Measurements from ENCODE around the gene LCE6A.

LCE6A gene

DNA sequence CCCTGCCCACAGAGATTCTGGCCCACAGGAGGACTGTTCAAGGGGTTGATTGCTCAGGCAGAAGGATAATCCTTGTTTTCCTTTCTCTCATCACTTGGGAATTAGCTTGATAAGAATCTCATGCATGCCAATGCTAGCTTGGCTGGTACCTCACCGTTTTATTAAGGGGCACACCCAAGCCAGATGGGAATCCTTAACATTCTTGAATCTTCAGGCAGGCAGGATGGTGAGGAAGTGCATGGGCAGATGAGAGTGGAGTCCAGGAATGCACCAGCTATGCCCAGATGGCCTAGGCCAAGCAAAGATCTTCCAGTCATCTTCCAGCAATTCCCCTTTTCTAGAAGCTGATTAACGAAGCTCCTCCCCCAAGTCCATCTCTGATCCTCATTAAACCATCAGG lies 13.0 kb downstream of the LCE6A start:
- H3K4me3 ChIP-seq (ENCODE audit: low read depth, low read length), result no peak overlapping the region
- TF ChIP-seq, protein P1, sequence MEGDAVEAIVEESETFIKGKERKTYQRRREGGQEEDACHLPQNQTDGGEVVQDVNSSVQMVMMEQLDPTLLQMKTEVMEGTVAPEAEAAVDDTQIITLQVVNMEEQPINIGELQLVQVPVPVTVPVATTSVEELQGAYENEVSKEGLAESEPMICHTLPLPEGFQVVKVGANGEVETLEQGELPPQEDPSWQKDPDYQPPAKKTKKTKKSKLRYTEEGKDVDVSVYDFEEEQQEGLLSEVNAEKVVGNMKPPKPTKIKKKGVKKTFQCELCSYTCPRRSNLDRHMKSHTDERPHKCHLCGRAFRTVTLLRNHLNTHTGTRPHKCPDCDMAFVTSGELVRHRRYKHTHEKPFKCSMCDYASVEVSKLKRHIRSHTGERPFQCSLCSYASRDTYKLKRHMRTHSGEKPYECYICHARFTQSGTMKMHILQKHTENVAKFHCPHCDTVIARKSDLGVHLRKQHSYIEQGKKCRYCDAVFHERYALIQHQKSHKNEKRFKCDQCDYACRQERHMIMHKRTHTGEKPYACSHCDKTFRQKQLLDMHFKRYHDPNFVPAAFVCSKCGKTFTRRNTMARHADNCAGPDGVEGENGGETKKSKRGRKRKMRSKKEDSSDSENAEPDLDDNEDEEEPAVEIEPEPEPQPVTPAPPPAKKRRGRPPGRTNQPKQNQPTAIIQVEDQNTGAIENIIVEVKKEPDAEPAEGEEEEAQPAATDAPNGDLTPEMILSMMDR (IDR thresholded peaks at IDR 0.05; ENCODE audit: low read depth, low read length, missing control alignments), result no peak
- in situ Hi-C loops (cut with HindIII; ENCODE audit: low sequenced_read_pairs), result no loop called here
- DNase-seq (ENCODE audit: low read depth), result no peak

DNA sequence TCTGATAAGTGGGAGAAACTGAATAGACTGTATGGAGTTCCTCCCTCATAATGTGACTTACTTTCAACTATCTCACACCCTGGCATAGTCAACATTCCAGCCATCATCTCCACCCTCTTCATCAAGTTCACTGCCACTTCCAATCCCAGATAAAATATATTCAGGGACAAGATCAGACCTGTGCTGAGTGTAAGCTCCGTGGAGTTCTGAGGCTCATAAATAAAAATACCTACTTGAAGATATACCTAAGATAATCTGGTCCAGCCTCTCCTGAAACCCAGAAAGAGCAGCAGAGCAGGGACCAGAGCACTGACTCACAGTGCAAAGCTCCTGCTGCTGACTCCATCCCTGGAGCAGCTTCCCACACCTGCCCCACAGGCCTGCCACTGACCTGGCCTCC lies 15.4 kb downstream of the LCE6A start:
- TF ChIP-seq, protein P1 (IDR thresholded peaks at IDR 0.05; ENCODE audit: low read depth, low read length, missing control alignments), result no peak
- in situ Hi-C loops (cut with HindIII; ENCODE audit: low sequenced_read_pairs), result no loop called here
- no peak overlapping the region for H3K4me3 ChIP-seq (ENCODE audit: low read depth, low read length)
- no peak for DNase-seq (ENCODE audit: low read depth)

DNA sequence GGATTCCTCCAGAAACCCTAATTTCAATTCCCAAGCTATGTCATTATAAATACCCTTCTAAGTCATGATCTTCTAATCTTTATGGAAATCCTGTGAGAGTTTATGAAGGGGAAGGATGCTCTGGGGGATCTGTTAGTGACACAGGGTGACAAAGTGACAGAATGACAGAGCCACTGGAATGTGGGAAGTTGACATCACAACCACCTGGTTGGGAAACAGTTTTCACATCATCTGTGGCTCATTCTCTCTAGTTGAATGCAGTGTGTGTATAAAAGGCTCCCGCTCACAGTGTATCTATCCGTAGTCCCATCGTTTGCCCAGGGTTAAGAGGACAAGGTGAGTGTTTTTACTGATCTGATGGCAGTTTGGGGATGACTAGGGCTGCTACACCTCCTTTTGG lies 17.0 kb downstream of the LCE6A start, which contains the start of gene LCE7A:
Gene LCE7A (plus strand): TSS at position 301 of the 400 bp plus-strand sequence. CDS start 702 bp downstream, outside the sequence.
- in situ Hi-C loops (cut with HindIII; ENCODE audit: low sequenced_read_pairs), result no loop called here
- H3K4me3 ChIP-seq (ENCODE audit: low read depth, low read length), result no peak within 1 kb of the TSS
- TF ChIP-seq, protein P1 (IDR thresholded peaks at IDR 0.05; ENCODE audit: low read depth, low read length, missing control alignments), result no peak
- DNase-seq (ENCODE audit: low read depth), result no peak

DNA sequence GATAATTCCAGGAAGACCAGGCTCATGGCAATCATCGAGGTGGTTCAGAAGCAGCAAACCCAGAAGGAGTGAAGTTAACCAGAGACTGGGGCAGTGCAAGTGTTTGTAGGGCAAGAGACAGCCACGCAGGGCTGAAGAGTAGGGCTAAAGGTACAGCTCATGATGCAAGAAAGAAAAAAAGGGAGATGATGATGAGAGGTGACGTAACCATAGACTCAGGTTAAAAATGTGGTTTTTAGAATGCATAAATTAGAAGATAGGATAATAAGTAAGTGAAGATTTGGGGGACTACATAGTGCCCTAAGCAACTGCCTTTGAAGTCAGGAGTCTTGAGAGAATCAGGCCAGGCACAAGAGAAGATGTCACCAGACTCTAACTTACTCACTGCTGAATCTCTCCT lies 17.5 kb downstream of the LCE6A start:
- in situ Hi-C loops (cut with HindIII; ENCODE audit: low sequenced_read_pairs), result no loop called here
- no peak for DNase-seq (ENCODE audit: low read depth)
- TF ChIP-seq, protein P1 (IDR thresholded peaks at IDR 0.05; ENCODE audit: low read depth, low read length, missing control alignments), result no peak
- H3K4me3 ChIP-seq (ENCODE audit: low read depth, low read length), result no peak overlapping the region

DNA sequence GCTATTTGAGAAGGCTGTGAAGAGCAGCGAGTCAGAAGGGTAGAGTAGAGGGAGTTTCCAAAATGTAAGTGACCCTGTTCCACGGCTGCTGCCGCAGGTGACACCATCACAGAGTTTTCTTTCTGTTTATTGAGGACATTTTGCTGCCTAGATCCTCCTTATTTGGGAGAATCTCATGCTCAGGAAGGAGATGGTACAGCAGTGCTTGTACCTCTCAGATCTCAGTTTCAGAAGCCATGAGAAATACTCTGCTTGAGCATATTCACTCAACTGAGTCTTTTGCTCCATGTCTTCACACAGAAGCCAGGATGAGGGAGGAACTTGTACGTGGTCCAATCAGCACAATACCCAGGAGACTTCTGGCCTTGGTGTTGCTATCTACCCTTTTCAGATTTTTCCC lies 18.7 kb downstream of the LCE6A start:
- TF ChIP-seq, protein P1 (IDR thresholded peaks at IDR 0.05; ENCODE audit: low read depth, low read length, missing control alignments), result no peak
- in situ Hi-C loops (cut with HindIII; ENCODE audit: low sequenced_read_pairs), result no loop called here
- H3K4me3 ChIP-seq (ENCODE audit: low read depth, low read length), result no peak overlapping the region
- DNase-seq (ENCODE audit: low read depth), result no peak

DNA sequence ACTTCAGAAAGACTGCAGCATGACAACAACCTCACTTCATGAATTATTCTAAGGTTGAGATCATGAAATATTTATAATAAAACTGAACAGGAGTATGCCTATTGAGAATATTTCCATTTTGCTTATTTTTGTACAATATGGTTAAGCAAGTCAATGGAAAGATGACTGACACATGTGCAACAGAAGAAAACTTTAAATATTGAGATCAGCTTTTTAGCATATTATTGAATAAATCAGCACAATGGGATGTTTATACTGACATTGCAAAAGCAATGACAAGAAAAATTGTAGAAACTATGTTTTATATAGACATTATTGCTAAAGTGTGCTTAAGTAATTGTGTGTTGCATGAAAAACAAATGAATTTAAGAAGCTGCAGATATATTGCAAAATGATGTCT lies 21.8 kb downstream of the LCE6A start:
- TF ChIP-seq, protein P1 (IDR thresholded peaks at IDR 0.05; ENCODE audit: low read depth, low read length, missing control alignments), result no peak
- in situ Hi-C loops (cut with HindIII; ENCODE audit: low sequenced_read_pairs), result no loop called here
- DNase-seq (ENCODE audit: low read depth), result no peak
- H3K4me3 ChIP-seq (ENCODE audit: low read depth, low read length), result no peak overlapping the region

DNA sequence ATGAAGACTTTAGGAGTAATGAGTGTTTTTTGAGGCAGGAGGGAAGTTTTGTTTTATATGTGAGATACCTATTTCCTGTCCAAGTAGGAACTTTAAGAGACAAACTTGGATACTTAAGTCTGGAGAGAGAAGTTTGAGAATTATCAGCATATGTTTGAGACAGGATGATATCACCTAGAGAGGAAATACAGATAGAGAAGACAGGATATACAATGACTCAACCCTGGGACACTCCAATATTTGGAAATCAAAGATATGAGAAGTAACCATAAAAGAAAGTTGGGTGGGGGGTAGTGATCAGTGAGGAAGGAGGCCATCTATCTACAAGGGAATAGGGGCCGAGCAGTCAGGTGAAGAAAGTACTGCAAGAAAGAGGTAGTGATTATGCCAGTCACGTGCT lies 23.7 kb downstream of the LCE6A start:
- DNase-seq (ENCODE audit: low read depth), result no peak
- in situ Hi-C loops (cut with HindIII; ENCODE audit: low sequenced_read_pairs), result no loop called here
- TF ChIP-seq, protein P1 (IDR thresholded peaks at IDR 0.05; ENCODE audit: low read depth, low read length, missing control alignments), result no peak
- no peak overlapping the region for H3K4me3 ChIP-seq (ENCODE audit: low read depth, low read length)

Data from astrocyte of the cerebellum (primary cell).